ENCODE results near the gene XNDC1N. TPM values are rescaled to one million over a fixed set of nuclear protein-coding genes. Genes with fewer than 3 reads are reported as not detected.

Gene XNDC1N
- total and polyA plus RNA-seq, 2 experiments from 2014 or later, result 11.0 to 13.0 TPM

DNA sequence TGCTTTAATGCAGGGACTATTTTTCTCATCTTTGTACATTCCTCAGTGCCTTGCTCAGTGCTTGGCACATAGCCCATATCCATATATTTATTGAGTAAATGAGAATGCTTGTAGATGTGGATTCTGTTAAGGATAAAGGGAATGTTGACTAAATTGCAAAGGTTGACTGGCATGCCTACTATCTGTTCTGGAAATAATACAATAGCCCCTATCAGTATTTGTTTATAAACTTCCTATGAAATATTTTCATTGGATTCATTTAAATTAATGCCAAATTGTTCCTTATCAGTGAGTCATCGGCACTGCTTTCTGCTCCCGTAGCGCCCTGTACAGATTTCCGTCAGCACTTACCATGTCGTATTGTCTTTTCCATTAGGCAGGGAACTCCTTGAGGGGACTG lies 8.4 kb upstream of the XNDC1N start:
- Histone ChIP-seq H3K27me3 (ENCODE audit: insufficient read depth) (no peaks in the 10 kb centered on the region), H3K4me2 (no peak overlapping the region), H3F3A (replicated peaks; ENCODE audit: low read depth) (no peaks in the 10 kb centered on the region), H3K79me2 (replicated peaks; ENCODE audit: insufficient read depth) (peaks cover 100% of the 10 kb centered on the region), H3K9me2 (ENCODE audit: insufficient read depth) (no peaks in the 10 kb centered on the region), H2AFZ (no peak overlapping the region), H3K36me3 (ENCODE audit: insufficient read depth) (no peaks in the 10 kb centered on the region; the same call in 1 of the 2 replicates), H4K20me1 (replicated peaks; ENCODE audit: insufficient read depth) (peaks cover 75% of the 10 kb centered on the region), H3K4me1 (ENCODE audit: insufficient read depth) (no peaks in the 10 kb centered on the region), H3K4me3 (no peak overlapping the region), H3K27ac (ENCODE audit: low read depth) (no peak overlapping the region)
- Mint-ChIP-seq H3K4me3 (no peak overlapping the region), H3K4me1 (no peaks in the 10 kb centered on the region), H3K27me3 (ENCODE audit: insufficient read depth, low read depth, poor library complexity) (no peaks in the 10 kb centered on the region), H3K36me3 (ENCODE audit: low read depth) (no peaks in the 10 kb centered on the region), H3K27ac (no peak overlapping the region), H3K9me3 (no peaks in the 10 kb centered on the region)
- DNase-seq (ENCODE audit: low spot score) (no peak), ATAC-seq (no peak)
- no peak for TF ChIP-seq ZNF114 (CRISPR knock-in tag; IDR thresholded peaks at IDR 0.05)
- TF ChIP-seq ZNF331 (CRISPR knock-in tag; IDR thresholded peaks at IDR 0.05; ENCODE audit: low read depth), result no peak
- TF ChIP-seq JUNB (IDR thresholded peaks at IDR 0.05; ENCODE audit: unreplicated experiment), result no peak
- TF ChIP-seq CREB1 (CRISPR knock-in tag; IDR thresholded peaks at IDR 0.05; ENCODE audit: low read depth), result no peak
- TF ChIP-seq NANOG (IDR thresholded peaks at IDR 0.05; ENCODE audit: borderline replicate concordance), result no peak
- TF ChIP-seq EZH2 (IDR thresholded peaks at IDR 0.05; ENCODE audit: low read depth, unreplicated experiment), result no peak
- TF ChIP-seq, protein P1, sequence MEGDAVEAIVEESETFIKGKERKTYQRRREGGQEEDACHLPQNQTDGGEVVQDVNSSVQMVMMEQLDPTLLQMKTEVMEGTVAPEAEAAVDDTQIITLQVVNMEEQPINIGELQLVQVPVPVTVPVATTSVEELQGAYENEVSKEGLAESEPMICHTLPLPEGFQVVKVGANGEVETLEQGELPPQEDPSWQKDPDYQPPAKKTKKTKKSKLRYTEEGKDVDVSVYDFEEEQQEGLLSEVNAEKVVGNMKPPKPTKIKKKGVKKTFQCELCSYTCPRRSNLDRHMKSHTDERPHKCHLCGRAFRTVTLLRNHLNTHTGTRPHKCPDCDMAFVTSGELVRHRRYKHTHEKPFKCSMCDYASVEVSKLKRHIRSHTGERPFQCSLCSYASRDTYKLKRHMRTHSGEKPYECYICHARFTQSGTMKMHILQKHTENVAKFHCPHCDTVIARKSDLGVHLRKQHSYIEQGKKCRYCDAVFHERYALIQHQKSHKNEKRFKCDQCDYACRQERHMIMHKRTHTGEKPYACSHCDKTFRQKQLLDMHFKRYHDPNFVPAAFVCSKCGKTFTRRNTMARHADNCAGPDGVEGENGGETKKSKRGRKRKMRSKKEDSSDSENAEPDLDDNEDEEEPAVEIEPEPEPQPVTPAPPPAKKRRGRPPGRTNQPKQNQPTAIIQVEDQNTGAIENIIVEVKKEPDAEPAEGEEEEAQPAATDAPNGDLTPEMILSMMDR (conservative IDR thresholded peaks at IDR 0.05; ENCODE audit: low read depth in 2 of 2), result no peak

GRCh38 chr11:71935338-71935925 lies 7.0 kb upstream of the XNDC1N start:
- Histone ChIP-seq H3K9me2 (ENCODE audit: insufficient read depth) (no peaks in the 10 kb centered on the region), H3K27ac (ENCODE audit: low read depth) (no peak overlapping the region), H4K20me1 (replicated peaks; ENCODE audit: insufficient read depth) (peaks cover 63% of the 10 kb centered on the region), H3F3A (replicated peaks; ENCODE audit: low read depth) (no peaks in the 10 kb centered on the region), H3K36me3 (ENCODE audit: insufficient read depth) (no peaks in the 10 kb centered on the region; the same call in 1 of the 2 replicates), H3K4me1 (ENCODE audit: insufficient read depth) (no peaks in the 10 kb centered on the region), H3K4me3 (no peak overlapping the region), H3K27me3 (ENCODE audit: insufficient read depth) (no peaks in the 10 kb centered on the region), H3K79me2 (replicated peaks; ENCODE audit: insufficient read depth) (peaks cover 100% of the 10 kb centered on the region), H2AFZ (no peak overlapping the region), H3K4me2 (no peak overlapping the region)
- H3K4me3 Mint-ChIP-seq, result no peak overlapping the region
- no peaks in the 10 kb centered on the region for H3K9me3 Mint-ChIP-seq
- no peaks in the 10 kb centered on the region for H3K27me3 Mint-ChIP-seq (ENCODE audit: insufficient read depth, low read depth, poor library complexity)
- no peak for DNase-seq (ENCODE audit: low spot score)
- H3K4me1 Mint-ChIP-seq, result no peaks in the 10 kb centered on the region; the same call in 2 of the 3 replicates
- H3K36me3 Mint-ChIP-seq (ENCODE audit: low read depth), result no peaks in the 10 kb centered on the region
- no peak overlapping the region for H3K27ac Mint-ChIP-seq
- no peak for ATAC-seq
- TF ChIP-seq CREB1 (CRISPR knock-in tag; IDR thresholded peaks at IDR 0.05; ENCODE audit: low read depth) (no peak), POLR2AphosphoS5 (IDR thresholded peaks at IDR 0.05; ENCODE audit: low read depth) (no peak), REST (IDR thresholded peaks at IDR 0.05; ENCODE audit: unreplicated experiment) (no peak), EZH2 (IDR thresholded peaks at IDR 0.05; ENCODE audit: low read depth, unreplicated experiment) (no peak), NANOG (IDR thresholded peaks at IDR 0.05; ENCODE audit: borderline replicate concordance) (no peak), EZH2phosphoT487 (IDR thresholded peaks at IDR 0.05; ENCODE audit: unreplicated experiment) (no peak), JUNB (IDR thresholded peaks at IDR 0.05; ENCODE audit: unreplicated experiment) (no peak), ZNF331 (CRISPR knock-in tag; IDR thresholded peaks at IDR 0.05; ENCODE audit: low read depth) (no peak), ETS1 (IDR thresholded peaks at IDR 0.05) (no peak), ZNF114 (CRISPR knock-in tag; IDR thresholded peaks at IDR 0.05) (no peak)
- TF ChIP-seq, protein P1 (conservative IDR thresholded peaks at IDR 0.05; ENCODE audit: low read depth in 2 of 2), result no peak

Data from GM23338 (cell line).